DMS 273 (cell line): Measurements from ENCODE around the gene JDP2.

Experiments used
- DNase-seq: peaks from one replicate; lab custom pipeline; 2025; ENCODE audit not compliant: unreplicated experiment; lab: John Stamatoyannopoulos, UW

The JDP2 gene

GRCh38 chr14:75511201-75511600 lies 83.4 kb downstream of the JDP2 start:
- DNase-seq: no peak

- no peak for DNase-seq
Measured at GRCh38 chr14:75513911-75514672, 86.3 kb downstream of the JDP2 start.

GRCh38 chr14:75514673-75515628 lies 87.1 kb downstream of the JDP2 start:
- no peak for DNase-seq

GRCh38 chr14:75515629-75515996 lies 87.8 kb downstream of the JDP2 start:
- no peak for DNase-seq

GRCh38 chr14:75518625-75519024 lies 90.8 kb downstream of the JDP2 start:
- DNase-seq: peak; percentile 59

GRCh38 chr14:75519394-75519793 lies 91.6 kb downstream of the JDP2 start:
- no peak for DNase-seq

- DNase-seq: no peak
Measured at GRCh38 chr14:75519826-75520728, 92.3 kb downstream of the JDP2 start.

- DNase-seq: no peak
Measured at GRCh38 chr14:75520852-75521251, 93.0 kb downstream of the JDP2 start.

GRCh38 chr14:75521415-75522199 lies 93.8 kb downstream of the JDP2 start:
- no peak for DNase-seq

- no peak for DNase-seq
Measured at GRCh38 chr14:75522224-75522982, 94.6 kb downstream of the JDP2 start, which contains the start of gene BATF. Gene BATF, plus strand, starts transcription at chr14:75522469. Its CDS starts 214 bp downstream, at chr14:75522683.

GRCh38 chr14:75522983-75523318 lies 95.1 kb downstream of the JDP2 start:
- DNase-seq: no peak
